Measurements from ENCODE around the gene ADNP. TPM values are rescaled to one million over a fixed set of nuclear protein-coding genes. Genes with fewer than 3 reads are reported as not detected.

ADNP gene
- total RNA-seq, 1 experiment from 2014 or later = 106 TPM

DNA sequence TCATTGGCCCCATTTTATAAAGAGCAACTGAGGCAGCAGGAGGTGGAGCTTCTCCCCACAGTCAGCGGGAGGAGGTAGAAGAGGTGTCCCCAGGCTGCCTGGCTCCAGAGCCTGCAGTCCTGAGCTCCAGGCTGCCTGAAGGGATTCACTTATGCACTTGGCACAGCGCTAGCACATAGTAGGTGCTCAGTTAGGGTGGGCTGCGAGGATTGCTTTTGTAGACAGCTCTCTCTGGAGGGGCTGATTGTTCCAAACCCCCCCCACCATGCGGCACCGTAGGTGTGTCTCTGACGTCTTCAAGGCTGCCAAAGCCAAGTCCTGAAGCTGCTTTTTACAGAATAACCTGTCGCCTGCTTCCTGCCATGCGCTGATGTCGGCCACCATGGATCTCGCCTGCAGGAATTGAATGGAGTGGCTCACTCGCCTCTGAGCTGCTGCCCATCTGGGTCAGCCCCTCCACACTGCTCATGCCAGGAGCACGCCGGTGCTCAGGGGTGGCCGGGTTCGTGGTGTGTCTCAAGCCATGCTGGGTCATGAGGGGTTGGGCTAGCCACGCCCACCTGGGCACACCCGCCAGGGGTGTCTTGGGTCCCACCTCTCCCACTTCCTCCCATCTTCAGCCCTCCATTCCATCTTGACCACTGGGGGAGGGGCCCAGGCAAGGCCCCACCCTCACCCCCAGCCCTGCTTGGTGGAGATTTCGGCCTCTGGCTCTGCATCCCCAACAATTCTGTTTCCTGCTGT is 76.6 kb downstream of the ADNP start (continued):
- TF ChIP-seq, protein P1, sequence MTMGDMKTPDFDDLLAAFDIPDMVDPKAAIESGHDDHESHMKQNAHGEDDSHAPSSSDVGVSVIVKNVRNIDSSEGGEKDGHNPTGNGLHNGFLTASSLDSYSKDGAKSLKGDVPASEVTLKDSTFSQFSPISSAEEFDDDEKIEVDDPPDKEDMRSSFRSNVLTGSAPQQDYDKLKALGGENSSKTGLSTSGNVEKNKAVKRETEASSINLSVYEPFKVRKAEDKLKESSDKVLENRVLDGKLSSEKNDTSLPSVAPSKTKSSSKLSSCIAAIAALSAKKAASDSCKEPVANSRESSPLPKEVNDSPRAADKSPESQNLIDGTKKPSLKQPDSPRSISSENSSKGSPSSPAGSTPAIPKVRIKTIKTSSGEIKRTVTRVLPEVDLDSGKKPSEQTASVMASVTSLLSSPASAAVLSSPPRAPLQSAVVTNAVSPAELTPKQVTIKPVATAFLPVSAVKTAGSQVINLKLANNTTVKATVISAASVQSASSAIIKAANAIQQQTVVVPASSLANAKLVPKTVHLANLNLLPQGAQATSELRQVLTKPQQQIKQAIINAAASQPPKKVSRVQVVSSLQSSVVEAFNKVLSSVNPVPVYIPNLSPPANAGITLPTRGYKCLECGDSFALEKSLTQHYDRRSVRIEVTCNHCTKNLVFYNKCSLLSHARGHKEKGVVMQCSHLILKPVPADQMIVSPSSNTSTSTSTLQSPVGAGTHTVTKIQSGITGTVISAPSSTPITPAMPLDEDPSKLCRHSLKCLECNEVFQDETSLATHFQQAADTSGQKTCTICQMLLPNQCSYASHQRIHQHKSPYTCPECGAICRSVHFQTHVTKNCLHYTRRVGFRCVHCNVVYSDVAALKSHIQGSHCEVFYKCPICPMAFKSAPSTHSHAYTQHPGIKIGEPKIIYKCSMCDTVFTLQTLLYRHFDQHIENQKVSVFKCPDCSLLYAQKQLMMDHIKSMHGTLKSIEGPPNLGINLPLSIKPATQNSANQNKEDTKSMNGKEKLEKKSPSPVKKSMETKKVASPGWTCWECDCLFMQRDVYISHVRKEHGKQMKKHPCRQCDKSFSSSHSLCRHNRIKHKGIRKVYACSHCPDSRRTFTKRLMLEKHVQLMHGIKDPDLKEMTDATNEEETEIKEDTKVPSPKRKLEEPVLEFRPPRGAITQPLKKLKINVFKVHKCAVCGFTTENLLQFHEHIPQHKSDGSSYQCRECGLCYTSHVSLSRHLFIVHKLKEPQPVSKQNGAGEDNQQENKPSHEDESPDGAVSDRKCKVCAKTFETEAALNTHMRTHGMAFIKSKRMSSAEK (CRISPR knock-in tag; IDR thresholded peaks at IDR 0.05; ENCODE audit: borderline replicate concordance) = no peak
- no peak for TF ChIP-seq TEAD1 (CRISPR knock-in tag; IDR thresholded peaks at IDR 0.05)

DNA sequence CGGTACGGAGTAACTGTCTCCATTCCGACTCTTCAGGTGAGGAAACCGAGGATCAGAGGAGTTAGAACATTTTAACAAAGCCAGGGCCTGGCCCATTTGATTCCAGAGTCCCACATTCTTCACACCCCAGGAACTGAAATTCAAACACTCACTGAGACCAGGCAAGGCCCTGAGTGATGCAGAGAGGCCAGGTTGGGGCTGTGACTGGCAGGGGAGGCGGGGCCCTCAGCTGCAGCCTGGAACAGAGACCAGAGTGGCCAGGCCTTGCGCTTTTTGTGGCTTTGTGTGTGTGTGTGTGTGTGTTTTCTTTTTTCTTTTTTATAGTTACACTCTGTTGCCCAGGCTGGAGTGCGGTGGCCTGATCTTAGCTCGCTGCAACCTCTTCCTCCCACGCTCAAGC is 79.2 kb downstream of the ADNP start:
- no peaks in the 10 kb centered on the region for H3K27me3 Mint-ChIP-seq (ENCODE audit: low read depth)
- no peak overlapping the region for H3K4me3 Mint-ChIP-seq
- CTCF ChIA-PET = no interaction called here
- H3K27ac Mint-ChIP-seq = peak overlapping the region; percentile 79
- peak; percentile 39 for ATAC-seq
- no peak for DNase-seq (ENCODE audit: low spot score)
- no peak for TF ChIP-seq OVOL2 (CRISPR knock-in tag; IDR thresholded peaks at IDR 0.05; ENCODE audit: borderline replicate concordance)
- TF ChIP-seq, protein P2, sequence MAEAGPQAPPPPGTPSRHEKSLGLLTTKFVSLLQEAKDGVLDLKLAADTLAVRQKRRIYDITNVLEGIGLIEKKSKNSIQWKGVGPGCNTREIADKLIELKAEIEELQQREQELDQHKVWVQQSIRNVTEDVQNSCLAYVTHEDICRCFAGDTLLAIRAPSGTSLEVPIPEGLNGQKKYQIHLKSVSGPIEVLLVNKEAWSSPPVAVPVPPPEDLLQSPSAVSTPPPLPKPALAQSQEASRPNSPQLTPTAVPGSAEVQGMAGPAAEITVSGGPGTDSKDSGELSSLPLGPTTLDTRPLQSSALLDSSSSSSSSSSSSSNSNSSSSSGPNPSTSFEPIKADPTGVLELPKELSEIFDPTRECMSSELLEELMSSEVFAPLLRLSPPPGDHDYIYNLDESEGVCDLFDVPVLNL (CRISPR knock-in tag; IDR thresholded peaks at IDR 0.05; ENCODE audit: borderline replicate concordance, low read depth) = no peak
- POLR2A ChIA-PET = no interaction called here
- no peaks in the 10 kb centered on the region for H3K36me3 Mint-ChIP-seq
- H3K4me1 Mint-ChIP-seq = peaks cover 42% of the 10 kb centered on the region
- H3K9me3 Mint-ChIP-seq = no peaks in the 10 kb centered on the region

DNA sequence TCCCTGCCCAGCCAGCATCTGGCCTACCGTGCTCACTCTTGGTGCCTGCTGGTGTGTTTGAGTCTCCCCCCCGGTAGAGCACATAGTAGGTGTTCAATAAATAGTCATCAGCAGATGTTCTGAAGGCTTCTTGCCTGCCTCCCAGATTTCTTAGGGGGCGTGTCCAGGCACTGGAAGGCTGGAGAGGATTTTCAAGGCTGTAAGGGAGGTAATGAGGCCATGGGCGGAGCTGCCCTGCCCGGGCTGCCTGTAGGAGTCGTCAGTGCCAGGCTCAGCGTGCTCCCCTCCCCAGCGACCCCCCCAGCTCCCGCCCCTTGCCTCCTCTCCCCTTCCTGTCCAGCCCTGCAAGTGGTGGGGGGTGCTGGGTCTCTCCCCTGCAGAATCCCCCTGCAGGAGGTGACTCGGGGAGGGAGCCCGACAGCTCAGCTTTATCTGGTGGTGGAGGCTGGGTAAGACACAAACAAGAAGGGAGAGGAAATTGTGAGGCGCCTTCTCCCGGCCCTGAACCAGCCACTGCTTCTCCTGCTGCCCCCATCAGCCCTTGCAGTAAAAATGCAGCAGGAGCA is 80.4 kb downstream of the ADNP start:
- DNase-seq (ENCODE audit: low spot score) (peak; percentile 37), ATAC-seq (peak; percentile 85)
- POLR2A ChIA-PET = interaction anchor here (0.5 to 1.3 kb wide), 3 partner anchors 10 to 359 kb away, joined by 3 to 4 read pairs (median 3); no protein-coding TSS in a partner anchor
- no peaks in the 10 kb centered on the region for H3K27me3 Mint-ChIP-seq (ENCODE audit: low read depth)
- H3K4me1 Mint-ChIP-seq = peaks cover 40% of the 10 kb centered on the region
- 0 out of 2 replicates have a peak overlapping the region, but pooled peaks have one; percentile 41 for H3K27ac Mint-ChIP-seq
- H3K36me3 Mint-ChIP-seq = no peaks in the 10 kb centered on the region
- CTCF ChIA-PET = interaction anchor here (0.5 to 1.8 kb wide), 9 partner anchors 13 to 78 kb away, joined by 3 to 9 read pairs (median 4); partner anchors contain the start of gene BCAS4
- TF ChIP-seq JAZF1 (CRISPR knock-in tag; IDR thresholded peaks at IDR 0.05) (no peak), SOX15 (CRISPR knock-in tag; IDR thresholded peaks at IDR 0.05) (no peak), ZNF219 (CRISPR knock-in tag; IDR thresholded peaks at IDR 0.05; ENCODE audit: borderline replicate concordance) (no peak), CREM (CRISPR knock-in tag; IDR thresholded peaks at IDR 0.05) (no peak), TEAD1 (CRISPR knock-in tag; IDR thresholded peaks at IDR 0.05) (no peak), OVOL2 (CRISPR knock-in tag; IDR thresholded peaks at IDR 0.05; ENCODE audit: borderline replicate concordance) (no peak), SMAD3 (CRISPR knock-in tag; IDR thresholded peaks at IDR 0.05; ENCODE audit: borderline replicate concordance) (no peak)
- TF ChIP-seq, protein P3, sequence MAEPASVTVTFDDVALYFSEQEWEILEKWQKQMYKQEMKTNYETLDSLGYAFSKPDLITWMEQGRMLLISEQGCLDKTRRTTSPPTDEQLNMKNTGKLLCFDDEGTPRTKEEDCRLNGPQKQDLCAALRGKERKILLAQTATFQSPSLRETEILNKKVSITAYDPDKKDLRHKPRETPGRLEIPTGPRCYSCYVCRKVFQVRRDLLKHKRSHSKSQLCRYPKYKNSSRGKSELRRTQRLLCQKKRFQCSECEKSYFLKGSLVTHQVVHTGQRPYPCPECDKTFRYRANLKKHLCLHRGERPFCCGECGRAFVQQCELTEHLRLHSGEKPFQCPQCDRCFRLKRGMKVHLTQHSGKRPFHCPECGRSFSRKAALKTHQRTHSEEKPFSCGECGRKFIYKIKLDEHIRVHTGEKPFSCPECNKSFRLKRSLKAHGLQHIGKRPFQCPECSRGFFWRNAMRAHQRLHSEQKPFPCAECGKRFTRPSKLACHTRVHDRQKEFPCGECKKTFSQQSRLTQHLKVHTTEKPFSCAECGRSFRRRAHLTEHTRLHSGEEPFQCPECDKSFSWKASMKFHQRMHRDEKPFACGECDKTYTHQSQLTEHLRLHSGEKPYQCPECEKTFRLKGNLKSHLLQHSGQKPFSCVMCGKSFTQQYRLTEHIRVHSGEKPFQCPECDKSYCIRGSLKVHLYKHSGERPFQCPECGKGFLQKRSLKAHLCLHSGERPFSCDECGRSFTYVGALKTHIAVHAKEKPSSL (CRISPR knock-in tag; conservative IDR thresholded peaks at IDR 0.05) = no peak
- TF ChIP-seq, protein P4, sequence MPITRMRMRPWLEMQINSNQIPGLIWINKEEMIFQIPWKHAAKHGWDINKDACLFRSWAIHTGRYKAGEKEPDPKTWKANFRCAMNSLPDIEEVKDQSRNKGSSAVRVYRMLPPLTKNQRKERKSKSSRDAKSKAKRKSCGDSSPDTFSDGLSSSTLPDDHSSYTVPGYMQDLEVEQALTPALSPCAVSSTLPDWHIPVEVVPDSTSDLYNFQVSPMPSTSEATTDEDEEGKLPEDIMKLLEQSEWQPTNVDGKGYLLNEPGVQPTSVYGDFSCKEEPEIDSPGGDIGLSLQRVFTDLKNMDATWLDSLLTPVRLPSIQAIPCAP (CRISPR knock-in tag; IDR thresholded peaks at IDR 0.05) = no peak
- TF ChIP-seq, protein P5, sequence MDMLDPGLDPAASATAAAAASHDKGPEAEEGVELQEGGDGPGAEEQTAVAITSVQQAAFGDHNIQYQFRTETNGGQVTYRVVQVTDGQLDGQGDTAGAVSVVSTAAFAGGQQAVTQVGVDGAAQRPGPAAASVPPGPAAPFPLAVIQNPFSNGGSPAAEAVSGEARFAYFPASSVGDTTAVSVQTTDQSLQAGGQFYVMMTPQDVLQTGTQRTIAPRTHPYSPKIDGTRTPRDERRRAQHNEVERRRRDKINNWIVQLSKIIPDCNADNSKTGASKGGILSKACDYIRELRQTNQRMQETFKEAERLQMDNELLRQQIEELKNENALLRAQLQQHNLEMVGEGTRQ (CRISPR knock-in tag; IDR thresholded peaks at IDR 0.05) = no peak
- TF ChIP-seq, protein P6, sequence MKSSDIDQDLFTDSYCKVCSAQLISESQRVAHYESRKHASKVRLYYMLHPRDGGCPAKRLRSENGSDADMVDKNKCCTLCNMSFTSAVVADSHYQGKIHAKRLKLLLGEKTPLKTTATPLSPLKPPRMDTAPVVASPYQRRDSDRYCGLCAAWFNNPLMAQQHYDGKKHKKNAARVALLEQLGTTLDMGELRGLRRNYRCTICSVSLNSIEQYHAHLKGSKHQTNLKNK (CRISPR knock-in tag; IDR thresholded peaks at IDR 0.05) = no peak
- H3K9me3 Mint-ChIP-seq = no peaks in the 10 kb centered on the region
- H3K4me3 Mint-ChIP-seq = no peak overlapping the region
